Peyer's patch (tissue), 4 donors: ENCODE results near the gene CACNA1A. TPM values are rescaled to one million over a fixed set of nuclear protein-coding genes. Genes with fewer than 3 reads are reported as not detected.
"Not testable (repeated sequence)": the region's sequence is repeated elsewhere in the genome, so short reads cannot be mapped to it uniquely, and the experiment has no call there.

Experiments used
- DNase-seq, 3 donors: peaks; one replicate each; pipeline ENCODE4 v3.0.0-alpha.2; 2017 to 2019
- H3K27ac ChIP-seq, 4 donors: fragments of 200-600 bp; sonication (generic); one replicate each; pipeline ENCODE4 v1.5.1; 2016 to 2019
- H3K27me3 ChIP-seq, 2 donors: fragments of 200-600 bp; sonication (generic); one replicate each; pipeline ENCODE4 v1.5.1; 2019
- H3K36me3 ChIP-seq, 3 donors: fragments of 200-600 bp; sonication (generic); one replicate each; pipeline ENCODE4 v1.5.1; 2016 to 2019
- H3K4me1 ChIP-seq, 4 donors: fragments of 200-600 bp; sonication (generic); one replicate each; pipeline ENCODE4 v1.5.1; 2016 to 2019
- H3K4me3 ChIP-seq, 4 donors: fragments of 200-600 bp; sonication (generic); 1 replicate in 3 of 4; 2 replicates in 1 of 4; pipeline ENCODE4 v1.5.1; 2016 to 2019; ENCODE audit warnings: mild to moderate bottlenecking in 1 of 4
- H3K9me3 ChIP-seq, 4 donors: fragments of 200-600 bp; sonication (generic); one replicate each; pipeline ENCODE4 v1.5.1; 2016 to 2019; ENCODE audit warnings: mild to moderate bottlenecking in 1 of 4
- POLR2A ChIP-seq, 2 donors: fragments of 450-650 bp; IDR thresholded peaks; one replicate each; pipeline ENCODE4 v1.5.1; 2017; ENCODE audit warnings: antibody characterized with exemption in 2 of 2, mild to moderate bottlenecking in 2 of 2, moderate library complexity in 2 of 2
- total RNA-seq, 4 donors: library from RNA; depleted of rRNA; stranded (reverse); fragments of >200 nt; gene quantifications; one replicate each; pipeline ENCODE4 v1.1.0, GENCODE V29; 2016
- TF ChIP-seq, protein P1 (sequence below), 6 experiments: fragments of 450-650 bp in 4 of 6; fragments of 200-600 bp in 2 of 6; sonication (generic) in 1 of 6; IDR thresholded peaks; one replicate each; pipeline ENCODE4 v1.5.1; 2017 to 2019; ENCODE audit warnings: antibody characterized with exemption in 6 of 6, mild to moderate bottlenecking in 3 of 6, moderate library complexity in 1 of 6

Gene CACNA1A
- total RNA-seq, 4 donors from 2014 or later: 16.8 to 25.7 (median 21.7) TPM

DNA sequence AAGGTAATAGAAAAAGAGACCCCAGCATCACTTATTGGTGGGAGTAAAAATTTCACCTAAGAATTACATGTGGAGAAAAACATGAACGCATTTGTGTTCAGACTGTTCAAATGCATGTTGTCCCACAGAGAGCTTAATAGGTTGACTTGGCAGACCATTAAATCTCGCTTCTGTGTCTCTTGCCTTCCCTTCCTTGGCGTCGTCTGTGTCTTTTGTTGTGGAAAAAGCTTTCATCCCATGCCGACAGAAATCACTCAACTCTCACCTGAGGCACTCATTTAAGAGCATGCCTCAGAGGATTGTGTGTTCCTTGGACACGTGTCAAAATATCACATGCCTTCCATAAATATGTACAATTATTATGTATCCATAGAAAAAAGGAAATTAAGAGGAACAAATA, 24.4 kb upstream of the CACNA1A start:
- Histone ChIP-seq H3K4me3 (no peak overlapping the region), H3K36me3 (no peaks in the 10 kb centered on the region), H3K27me3 (no peaks in the 10 kb centered on the region), H3K27ac (no peak overlapping the region), H3K4me1 (no peaks in the 10 kb centered on the region), H3K9me3 (no peaks in the 10 kb centered on the region)
- TF ChIP-seq POLR2A (IDR thresholded peaks at IDR 0.05): no peak
- TF ChIP-seq, protein P1, sequence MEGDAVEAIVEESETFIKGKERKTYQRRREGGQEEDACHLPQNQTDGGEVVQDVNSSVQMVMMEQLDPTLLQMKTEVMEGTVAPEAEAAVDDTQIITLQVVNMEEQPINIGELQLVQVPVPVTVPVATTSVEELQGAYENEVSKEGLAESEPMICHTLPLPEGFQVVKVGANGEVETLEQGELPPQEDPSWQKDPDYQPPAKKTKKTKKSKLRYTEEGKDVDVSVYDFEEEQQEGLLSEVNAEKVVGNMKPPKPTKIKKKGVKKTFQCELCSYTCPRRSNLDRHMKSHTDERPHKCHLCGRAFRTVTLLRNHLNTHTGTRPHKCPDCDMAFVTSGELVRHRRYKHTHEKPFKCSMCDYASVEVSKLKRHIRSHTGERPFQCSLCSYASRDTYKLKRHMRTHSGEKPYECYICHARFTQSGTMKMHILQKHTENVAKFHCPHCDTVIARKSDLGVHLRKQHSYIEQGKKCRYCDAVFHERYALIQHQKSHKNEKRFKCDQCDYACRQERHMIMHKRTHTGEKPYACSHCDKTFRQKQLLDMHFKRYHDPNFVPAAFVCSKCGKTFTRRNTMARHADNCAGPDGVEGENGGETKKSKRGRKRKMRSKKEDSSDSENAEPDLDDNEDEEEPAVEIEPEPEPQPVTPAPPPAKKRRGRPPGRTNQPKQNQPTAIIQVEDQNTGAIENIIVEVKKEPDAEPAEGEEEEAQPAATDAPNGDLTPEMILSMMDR (IDR thresholded peaks at IDR 0.05): no peak
- no peak for DNase-seq

- not testable (repeated sequence) for DNase-seq, H3K27me3 ChIP-seq, H3K27ac ChIP-seq, H3K4me3 ChIP-seq, H3K4me1 ChIP-seq, H3K9me3 ChIP-seq, H3K36me3 ChIP-seq
Observed at GRCh38 chr19:13529721-13530120, 23.4 kb upstream of the CACNA1A start.

- no peak for TF ChIP-seq POLR2A (IDR thresholded peaks at IDR 0.05)
- TF ChIP-seq, protein P1 (IDR thresholded peaks at IDR 0.05): no peak
- no peaks in the 10 kb centered on the region for H3K9me3 ChIP-seq
- no peaks in the 10 kb centered on the region for H3K36me3 ChIP-seq
- no peak overlapping the region for H3K27ac ChIP-seq
- H3K27me3 ChIP-seq: no peaks in the 10 kb centered on the region
- no peak for DNase-seq
- H3K4me3 ChIP-seq: no peak overlapping the region
- H3K4me1 ChIP-seq: no peaks in the 10 kb centered on the region
Observed at GRCh38 chr19:13526552-13526951, 20.3 kb upstream of the CACNA1A start.

DNA sequence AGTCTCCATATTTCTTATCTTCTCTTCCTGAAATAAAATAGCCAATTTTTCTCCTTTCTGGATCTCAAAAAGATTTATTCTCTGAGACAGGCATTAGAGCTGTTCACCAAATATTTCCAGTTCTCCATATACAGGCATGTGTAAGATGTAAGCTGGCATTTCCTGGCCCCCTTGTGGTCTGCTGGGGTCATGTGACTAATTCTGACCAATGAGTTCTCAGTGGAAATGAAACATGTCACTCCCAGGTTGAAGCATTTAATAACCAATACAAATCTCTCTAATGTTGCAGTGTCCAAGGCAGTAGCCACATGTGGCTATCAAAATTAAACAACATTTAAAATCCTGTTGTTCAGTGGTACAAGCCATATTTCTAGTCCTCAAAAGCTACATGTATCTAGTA, 14.8 kb upstream of the CACNA1A start:
- H3K9me3 ChIP-seq: peaks cover 0 to 7% (median 0%) of the 10 kb centered on the region in 4 donors
- H3K27me3 ChIP-seq: no peaks in the 10 kb centered on the region
- no peak overlapping the region for H3K4me3 ChIP-seq
- H3K4me1 ChIP-seq: no peaks in the 10 kb centered on the region
- no peak for DNase-seq
- H3K36me3 ChIP-seq: no peaks in the 10 kb centered on the region
- H3K27ac ChIP-seq: no peak overlapping the region
- TF ChIP-seq POLR2A (IDR thresholded peaks at IDR 0.05): no peak
- TF ChIP-seq, protein P1 (IDR thresholded peaks at IDR 0.05): no peak

DNA sequence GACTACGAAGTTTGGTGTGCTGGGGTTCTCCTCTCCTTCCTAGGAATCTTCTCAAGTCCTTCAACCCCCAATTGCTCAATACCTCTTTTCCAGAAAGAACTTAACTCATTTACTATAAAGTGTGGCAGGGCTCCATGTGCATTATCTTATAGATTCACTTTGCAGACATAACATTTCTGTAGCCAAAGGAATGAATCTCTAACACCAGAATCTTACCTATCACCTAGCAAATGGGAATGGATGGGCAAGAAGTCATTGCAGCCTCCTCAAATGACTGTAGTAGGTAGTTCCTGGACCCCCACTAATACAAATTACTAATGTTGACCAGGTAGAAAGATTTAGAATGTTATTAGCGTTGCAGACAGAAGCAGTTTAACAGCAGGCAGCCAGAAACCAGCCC, 5.7 kb upstream of the CACNA1A start:
- Histone ChIP-seq H3K36me3 (no peaks in the 10 kb centered on the region), H3K4me1 (no peaks in the 10 kb centered on the region), H3K27me3 (peaks cover 0 to 5% of the 10 kb centered on the region in 2 donors), H3K27ac (no peak overlapping the region), H3K9me3 (no peaks in the 10 kb centered on the region), H3K4me3 (no peak overlapping the region)
- TF ChIP-seq, protein P1 (IDR thresholded peaks at IDR 0.05): no peak
- no peak for TF ChIP-seq POLR2A (IDR thresholded peaks at IDR 0.05)
- DNase-seq: no peak

GRCh38 chr19:13507053-13507611, 853 bp upstream of the CACNA1A start:
- Histone ChIP-seq H3K27me3 (peaks cover 0 to 15% of the 10 kb centered on the region in 2 donors), H3K4me3 (no peak overlapping the region)

More at GRCh38 chr19:13507053-13507611, 853 bp upstream of the CACNA1A start:
- Histone ChIP-seq H3K4me1 (peaks cover 0 to 7% (median 0%) of the 10 kb centered on the region in 4 donors), H3K9me3 (no peaks in the 10 kb centered on the region), H3K36me3 (no peaks in the 10 kb centered on the region), H3K27ac (no peak overlapping the region)
- TF ChIP-seq, protein P1 (IDR thresholded peaks at IDR 0.05): no peak
- no peak for TF ChIP-seq POLR2A (IDR thresholded peaks at IDR 0.05)
- no peak for DNase-seq
